GM12878 (cell line): ENCODE data around the gene CTSL. TPM values are rescaled to one million over a fixed set of nuclear protein-coding genes. Genes with fewer than 3 reads are reported as not detected.

Source experiments
- ATAC-seq: fragments of 200-7000 bp; cut with Tn5 transposase; 3 replicates; pipeline ENCODE4 v1.9.1; 2020; ENCODE audit warnings: mild to moderate bottlenecking, moderate library complexity
- BruUV-seq: library from RNA; stranded (reverse); fragments of 400-500 nt; replicated peaks from 2 replicates; lab custom pipeline; 2021; lab: Mats Ljungman, UMichigan
- CTCF ChIA-PET: fragments of 300-600 bp; sonication (Branson Sonifier 250); formaldehyde crosslinking; extraction: SDS; loops from one replicate; lab custom pipeline; 2021; ENCODE audit warnings: inconsistent platforms; lab: Yijun Ruan, JAX
- POLR2A ChIA-PET: fragments of 350-600 bp; formaldehyde crosslinking; extraction: SDS; loops from one replicate; lab custom pipeline; 2021; ENCODE audit warnings: inconsistent platforms; lab: Charles Lee
- RAD21 ChIA-PET: fragments of 300-600 bp; sonication (Branson Sonifier 250); formaldehyde crosslinking; loops from one replicate; lab custom pipeline; 2023; ENCODE audit warnings: antibody characterized with exemption; ENCODE audit not compliant: unreplicated experiment; lab: Charles Lee
- SMC1A ChIA-PET: fragments of 300-600 bp; sonication (Branson Sonifier 250); formaldehyde crosslinking; loops from one replicate; lab custom pipeline; 2023; ENCODE audit not compliant: unreplicated experiment, uncharacterized antibody; lab: Charles Lee
- DNase-seq: peaks from one replicate; pipeline ENCODE4 v3.0.0-alpha.2; 2011; ENCODE audit warnings: low read depth, low spot score
- FAIRE-seq: peaks from 3 replicates; lab custom pipeline; 2011; peaks lifted over from hg19 to GRCh38; lab: Jason Lieb, UNC
- H2AFZ ChIP-seq: 2 replicates; pipeline ENCODE4 v1.6.0; 2011; ENCODE audit warnings: low read depth, low read length, control low read depth; ENCODE audit not compliant: control insufficient read depth
- H3K27ac ChIP-seq: 2 replicates; pipeline ENCODE4 v1.5.1; 2011; ENCODE audit warnings: control low read depth; ENCODE audit not compliant: control insufficient read depth, insufficient read depth
- H3K27me3 ChIP-seq, 2 experiments: replicated peaks in 1 of 2; 2 replicates each; pipeline versions ENCODE4 v1.6.0 to v1.6.1; 2011; ENCODE audit warnings: low read length in 1 of 2; ENCODE audit not compliant: control insufficient read depth in 2 of 2, insufficient read depth in 2 of 2
- H3K36me3 ChIP-seq, 2 experiments: 2 replicates each; pipeline ENCODE4 v1.5.1; 2011; ENCODE audit warnings: low read length in 1 of 2; ENCODE audit not compliant: control insufficient read depth in 2 of 2, insufficient read depth in 2 of 2
- H3K4me1 ChIP-seq: 2 replicates; pipeline ENCODE4 v1.6.1; 2011; ENCODE audit warnings: mild to moderate bottlenecking, low read length, moderate library complexity, mixed read lengths; ENCODE audit not compliant: control insufficient read depth, insufficient read depth
- H3K4me2 ChIP-seq: 2 replicates; pipeline ENCODE4 v1.6.0; 2011; ENCODE audit warnings: control low read depth; ENCODE audit not compliant: control insufficient read depth, insufficient read depth
- H3K4me3 ChIP-seq: fragments of 200-600 bp; sonication (generic); 2 replicates; pipeline ENCODE4 v1.5.1; 2016
- H3K79me2 ChIP-seq: 2 replicates; pipeline ENCODE4 v1.6.0; 2011; ENCODE audit warnings: low read length; ENCODE audit not compliant: control insufficient read depth, insufficient read depth
- H3K9ac ChIP-seq: 2 replicates; pipeline ENCODE4 v1.8.0; 2011; ENCODE audit warnings: low read length, control low read depth, mixed read lengths; ENCODE audit not compliant: control insufficient read depth, insufficient read depth
- H3K9me3 ChIP-seq: replicated peaks from 3 replicates; pipeline ENCODE4 v1.5.1; 2011; ENCODE audit warnings: mild to moderate bottlenecking, low read length; ENCODE audit not compliant: control insufficient read depth, insufficient read depth
- H4K20me1 ChIP-seq: 2 replicates; pipeline ENCODE4 v1.6.0; 2011; ENCODE audit not compliant: control insufficient read depth, insufficient read depth
- ATF3 ChIP-seq: IDR thresholded peaks from 2 replicates; pipeline ENCODE4 v1.6.1; 2011; ENCODE audit warnings: low read depth, mild to moderate bottlenecking, low read length, moderate library complexity, borderline replicate concordance; ENCODE audit errors: extremely low read depth
- BACH1 ChIP-seq: fragments of 450-650 bp; IDR thresholded peaks from 2 replicates; pipeline ENCODE4 v1.6.1; 2017; ENCODE audit warnings: mild to moderate bottlenecking, borderline replicate concordance
- BRCA1 ChIP-seq: IDR thresholded peaks from 2 replicates; pipeline ENCODE4 v1.6.1; 2011; ENCODE audit warnings: low read depth, low read length, improper control_type of control experiment
- CREM ChIP-seq: IDR thresholded peaks from 2 replicates; pipeline ENCODE4 v1.6.1; 2014; ENCODE audit warnings: antibody characterized with exemption, low read depth
- E4F1 ChIP-seq: fragments of 450-650 bp; IDR thresholded peaks from 2 replicates; pipeline ENCODE4 v1.6.1; 2018; ENCODE audit warnings: borderline replicate concordance, mild to moderate bottlenecking; ENCODE audit not compliant: partially characterized antibody
- MEF2B ChIP-seq: fragments of 450-650 bp; IDR thresholded peaks from 2 replicates; pipeline ENCODE4 v1.6.1; 2018; ENCODE audit warnings: mild to moderate bottlenecking, moderate library complexity; ENCODE audit not compliant: partially characterized antibody, poor library complexity, severe bottlenecking
- MYC ChIP-seq: IDR thresholded peaks from 2 replicates; pipeline ENCODE4 v1.6.1; 2011; ENCODE audit warnings: mild to moderate bottlenecking, low read length, moderate library complexity, inconsistent platforms; ENCODE audit not compliant: insufficient read depth, insufficient replicate concordance, insufficient read length, severe bottlenecking
- NKRF ChIP-seq: fragments of 450-650 bp; conservative IDR thresholded peaks from 2 replicates; pipeline ENCODE4 v1.6.1; 2017; ENCODE audit warnings: mild to moderate bottlenecking, moderate library complexity
- PAX8 ChIP-seq: fragments of 450-650 bp; IDR thresholded peaks from 2 replicates; pipeline ENCODE4 v1.6.1; 2017; ENCODE audit warnings: mild to moderate bottlenecking, moderate library complexity
- RAD51 ChIP-seq: fragments of 450-650 bp; IDR thresholded peaks from 2 replicates; pipeline ENCODE4 v1.6.1; 2016; ENCODE audit warnings: moderate library complexity, mild to moderate bottlenecking, inconsistent platforms
- SMAD5 ChIP-seq: IDR thresholded peaks from 2 replicates; pipeline ENCODE4 v1.6.1; 2016; ENCODE audit warnings: antibody characterized with exemption, low read depth
- SREBF1 ChIP-seq: IDR thresholded peaks from 2 replicates; pipeline ENCODE4 v1.6.1; 2012; ENCODE audit warnings: mild to moderate bottlenecking, low read length
- STAT1 ChIP-seq: fragments of 450-650 bp; conservative IDR thresholded peaks from 2 replicates; pipeline ENCODE4 v1.6.1; 2014; ENCODE audit warnings: antibody characterized with exemption, mild to moderate bottlenecking
- YY1 ChIP-seq: IDR thresholded peaks from 2 replicates; pipeline ENCODE4 v1.6.1; 2011; ENCODE audit warnings: low read depth, mild to moderate bottlenecking, low read length
- ZBTB4 ChIP-seq: fragments of 450-650 bp; formaldehyde crosslinking; IDR thresholded peaks from 2 replicates; pipeline ENCODE4 v1.4.0; 2022; ENCODE audit warnings: mild to moderate bottlenecking, moderate library complexity
- ZNF207 ChIP-seq: fragments of 450-650 bp; IDR thresholded peaks from 2 replicates; pipeline ENCODE4 v1.6.1; 2014; ENCODE audit warnings: antibody characterized with exemption, mild to moderate bottlenecking, borderline replicate concordance
- ZNF217 ChIP-seq: fragments of 450-650 bp; IDR thresholded peaks from 2 replicates; pipeline ENCODE4 v1.6.1; 2017; ENCODE audit warnings: antibody characterized with exemption, mild to moderate bottlenecking
- WGBS: methylation state at CpG from one replicate; pipeline ENCODE4 v1.1.6; 2016; ENCODE audit warnings: low lambda C conversion rate; ENCODE audit not compliant: insufficient replicate concordance, insufficient coverage; ENCODE audit errors: missing lambda C conversion rate; 5-methylcytosine and 5-hydroxymethylcytosine counted together
- in situ Hi-C: fragments of 300-500 bp; cut with MboI; formaldehyde crosslinking; loops from 9 replicates; pipeline ENCODE4 v1.14.3; 2018; ENCODE audit warnings: mixed read lengths
- intact Hi-C: fragments of 100-400 bp; cut with micrococcal nuclease; formaldehyde crosslinking; loops from one replicate; pipeline ENCODE4 v1.14.2; 2022; ENCODE audit not compliant: unreplicated experiment
- polyA plus RNA-seq, 11 experiments: library from polyadenylated mRNA; depleted of rRNA in 4 of 11; unstranded in 6 of 11; stranded (reverse) in 5 of 11; fragments of >200 nt; fragmentation: Nextera tagmentation in 4 of 11; fragmentation: Illumina TruSeq in 1 of 11; extraction: Ambion mirVana in 4 of 11; extraction: Trizol in 1 of 11; gene quantifications; 1 replicate in 1 of 11; 2 replicates in 10 of 11; pipeline versions ENCODE4 v1.2.1 to v1.2.3, GENCODE V29; 2011 to 2016; ENCODE audit warnings: inconsistent platforms in 2 of 11, missing spikeins in 2 of 11, low read depth in 1 of 11
- total RNA-seq, 4 experiments: library from RNA; depleted of rRNA in 3 of 4; stranded (reverse); fragments of >200 nt in 3 of 4; fragmentation: Illumina TruSeq in 1 of 4; extraction: Trizol in 1 of 4; gene quantifications; 2 replicates each; pipeline versions ENCODE4 v1.2.1 to v1.2.3, GENCODE V29; 2013 to 2021

Gene CTSL
- total and polyA plus RNA-seq, 10 of the 15 experiments (the other 5 are each of a cell fraction or from before 2014, with no cell fraction given): 0.24 to 0.72 TPM; not detected in 8

GRCh38 chr9:87717456-87717855 is 8.5 kb upstream of the CTSL start (continued):
- TF ChIP-seq STAT1: no peak
- no peak for TF ChIP-seq ZNF217
- TF ChIP-seq SREBF1: no peak
- TF ChIP-seq PAX8: no peak
- TF ChIP-seq MYC: no peak

GRCh38 chr9:87718231-87718630 is 7.7 kb upstream of the CTSL start:
- POLR2A ChIA-PET: no interaction called here

More at GRCh38 chr9:87718231-87718630, 7.7 kb upstream of the CTSL start:
- RAD21 ChIA-PET: no interaction called here
- peaks cover 0 to 2% of the 10 kb centered on the region in 2 experiments; a peak in 1 of 4 replicates for H3K27me3 ChIP-seq
- no peaks in the 10 kb centered on the region for H3K36me3 ChIP-seq
- intact Hi-C loops (no loop called here), in situ Hi-C loops (no loop called here)
- H3K4me1 ChIP-seq: no peaks in the 10 kb centered on the region
- no peak for ATAC-seq
- no peaks in the 10 kb centered on the region for H3K79me2 ChIP-seq
- no peak overlapping the region for H3K4me2 ChIP-seq
- no peaks in the 10 kb centered on the region for H4K20me1 ChIP-seq
- no peak overlapping the region for H2AFZ ChIP-seq
- no peak for FAIRE-seq
- H3K27ac ChIP-seq: no peak overlapping the region
- BruUV-seq: no TSS peak
- SMC1A ChIA-PET: no interaction called here
- CTCF ChIA-PET: no interaction called here
- H3K9ac ChIP-seq: no peak overlapping the region
- H3K9me3 ChIP-seq: no peaks in the 10 kb centered on the region
- WGBS: 30% methylated on average over 3 of the region's 3 CpGs
- TF ChIP-seq ATF3 (no peak), BRCA1 (no peak), ZBTB4 (CRISPR knock-in tag) (no peak), BACH1 (no peak), NKRF (no peak), ZNF207 (no peak), SMAD5 (no peak), CREM (no peak), YY1 (no peak), E4F1 (no peak), MEF2B (no peak), RAD51 (no peak)
- TF ChIP-seq, all 136 proteins: peak for 0
- no peak overlapping the region for H3K4me3 ChIP-seq
- no peak for DNase-seq
